GM10266 (cell line): ENCODE data around the gene CYP26C1.
A peak's percentile ranks its signal among the peaks of the same experiment; 100 is the strongest.

Source experiments
- DNase-seq: peaks from one replicate; pipeline ENCODE4 v3.0.0; 2012; ENCODE audit errors: extremely low spot score
- CTCF ChIP-seq: IDR thresholded peaks from 2 replicates; pipeline ENCODE4 v1.5.1; 2012; ENCODE audit warnings: mild to moderate bottlenecking, low read depth; ENCODE audit not compliant: control insufficient read depth, insufficient read depth; ENCODE audit errors: missing control alignments

The CYP26C1 gene

GRCh38 chr10:93074147-93074596 lies 13.6 kb downstream of the CYP26C1 start:
- DNase-seq: no peak
- no peak for TF ChIP-seq CTCF

- TF ChIP-seq CTCF: no peak
- DNase-seq: no peak
These were observed 14.2 kb downstream of the CYP26C1 start for GRCh38 chr10:93074597-93075368.

- no peak for TF ChIP-seq CTCF
- DNase-seq: peak; percentile 48
These were observed 15.0 kb downstream of the CYP26C1 start for GRCh38 chr10:93075369-93076221.

- DNase-seq: no peak
- no peak for TF ChIP-seq CTCF
These were observed 16.3 kb downstream of the CYP26C1 start for GRCh38 chr10:93076871-93077270.

GRCh38 chr10:93077860-93078337 lies 17.3 kb downstream of the CYP26C1 start:
- DNase-seq: no peak
- TF ChIP-seq CTCF: no peak

GRCh38 chr10:93079663-93080349 lies 19.2 kb downstream of the CYP26C1 start:
- DNase-seq: no peak
- TF ChIP-seq CTCF: no peak
